HUES64 (cell line): ENCODE data around the gene FDXR.

Experiments used
- H3K27ac ChIP-seq: 2 replicates; pipeline ENCODE4 v1.7.0; 2013; ENCODE audit warnings: low read depth, low read length, inconsistent platforms
- H3K27me3 ChIP-seq: 2 replicates; pipeline ENCODE4 v1.6.1; 2013; ENCODE audit warnings: mild to moderate bottlenecking, low read length; ENCODE audit not compliant: insufficient read depth
- H3K36me3 ChIP-seq: 2 replicates; pipeline ENCODE4 v1.6.1; 2013; ENCODE audit warnings: mild to moderate bottlenecking, low read length; ENCODE audit not compliant: insufficient read depth
- H3K4me1 ChIP-seq: 2 replicates; pipeline ENCODE4 v1.6.1; 2013; ENCODE audit warnings: mild to moderate bottlenecking, low read length, moderate library complexity; ENCODE audit not compliant: insufficient read depth
- H3K4me3 ChIP-seq: 2 replicates; pipeline ENCODE4 v1.5.1; 2013; ENCODE audit warnings: mild to moderate bottlenecking, low read length, moderate library complexity
- H3K9ac ChIP-seq: 2 replicates; pipeline ENCODE4 v1.6.1; 2013; ENCODE audit warnings: mild to moderate bottlenecking, low read depth, low read length
- H3K9me3 ChIP-seq: 2 replicates; pipeline ENCODE4 v1.6.1; 2013; ENCODE audit warnings: low read depth, low read length; ENCODE audit not compliant: insufficient read depth
- WGBS: fragments of 150-250, 120-280 bp; methylation state at CpG from one replicate; pipeline ENCODE4 v1.1.7; 2013; ENCODE audit warnings: missing lambda C conversion rate; 5-methylcytosine and 5-hydroxymethylcytosine counted together

The FDXR gene

GRCh38 chr17:74840989-74841666 lies 31.7 kb downstream of the FDXR start:
- no peak overlapping the region for H3K27ac ChIP-seq
- peaks cover 13% of the 10 kb centered on the region for H3K4me1 ChIP-seq
- no peak overlapping the region for H3K4me3 ChIP-seq
- 51% methylated on average over 13 of the region's 13 CpGs for WGBS
- no peaks in the 10 kb centered on the region for H3K36me3 ChIP-seq
- H3K9me3 ChIP-seq, result no peaks in the 10 kb centered on the region
- peaks cover 45% of the 10 kb centered on the region for H3K27me3 ChIP-seq
- H3K9ac ChIP-seq, result no peak overlapping the region

GRCh38 chr17:74839990-74840852 lies 32.6 kb downstream of the FDXR start:
- peaks cover 13% of the 10 kb centered on the region for H3K4me1 ChIP-seq
- 54% methylated on average over 6 of the region's 7 CpGs for WGBS
- no peak overlapping the region for H3K27ac ChIP-seq
- H3K9me3 ChIP-seq, result no peaks in the 10 kb centered on the region
- peaks cover 36% of the 10 kb centered on the region for H3K27me3 ChIP-seq
- H3K36me3 ChIP-seq, result no peaks in the 10 kb centered on the region
- H3K9ac ChIP-seq, result no peak overlapping the region
- H3K4me3 ChIP-seq, result no peak overlapping the region

- peaks cover 13% of the 10 kb centered on the region for H3K4me1 ChIP-seq
- H3K36me3 ChIP-seq, result no peaks in the 10 kb centered on the region
- H3K9ac ChIP-seq, result no peak overlapping the region; the same call in 1 of the 2 replicates
- 87% methylated on average over 9 of the region's 9 CpGs for WGBS
- no peak overlapping the region for H3K27ac ChIP-seq
- no peak overlapping the region for H3K4me3 ChIP-seq
- H3K27me3 ChIP-seq, result peaks cover 19% of the 10 kb centered on the region
- no peaks in the 10 kb centered on the region for H3K9me3 ChIP-seq
These were observed 34.5 kb downstream of the FDXR start for GRCh38 chr17:74838274-74838673.

GRCh38 chr17:74836691-74837467 lies 35.9 kb downstream of the FDXR start:
- Histone ChIP-seq H3K9me3 (no peaks in the 10 kb centered on the region), H3K27me3 (peaks cover 5% of the 10 kb centered on the region; the same call in 1 of the 2 replicates), H3K4me1 (peaks cover 13% of the 10 kb centered on the region), H3K27ac (no peak overlapping the region), H3K4me3 (no peak overlapping the region), H3K36me3 (no peaks in the 10 kb centered on the region), H3K9ac (no peak overlapping the region)
- 94% methylated on average over 19 of the region's 19 CpGs for whole genome bisulfite sequencing

GRCh38 chr17:74836191-74836590 lies 36.6 kb downstream of the FDXR start:
- no peak overlapping the region for H3K9ac ChIP-seq
- 95% methylated on average over 26 of the region's 26 CpGs for WGBS

GRCh38 chr17:74833501-74834377 lies 39.1 kb downstream of the FDXR start:
- WGBS, result 81% methylated on average over 16 of the region's 16 CpGs
- H3K4me3 ChIP-seq, result no peak overlapping the region
- no peaks in the 10 kb centered on the region for H3K4me1 ChIP-seq
- H3K9ac ChIP-seq, result 0 out of 2 replicates have a peak overlapping the region, but pooled peaks have one; percentile 20
- no peaks in the 10 kb centered on the region for H3K9me3 ChIP-seq
- no peaks in the 10 kb centered on the region for H3K27me3 ChIP-seq
- H3K36me3 ChIP-seq, result no peaks in the 10 kb centered on the region
- H3K27ac ChIP-seq, result no peak overlapping the region

More at GRCh38 chr17:74836191-74836590, 36.6 kb downstream of the FDXR start:
- Histone ChIP-seq H3K36me3 (no peaks in the 10 kb centered on the region), H3K9me3 (no peaks in the 10 kb centered on the region), H3K4me3 (no peak overlapping the region), H3K27ac (no peak overlapping the region), H3K27me3 (no peaks in the 10 kb centered on the region), H3K4me1 (peaks cover 13% of the 10 kb centered on the region)

GRCh38 chr17:74832421-74832820 lies 40.4 kb downstream of the FDXR start:
- WGBS, result 91% methylated on average over 9 of the region's 9 CpGs
- H3K27ac ChIP-seq, result no peak overlapping the region
- H3K9ac ChIP-seq, result no peak overlapping the region

GRCh38 chr17:74831444-74832146 lies 41.2 kb downstream of the FDXR start:
- Histone ChIP-seq H3K27me3 (no peaks in the 10 kb centered on the region), H3K4me3 (no peak overlapping the region), H3K4me1 (no peaks in the 10 kb centered on the region), H3K9me3 (no peaks in the 10 kb centered on the region), H3K36me3 (no peaks in the 10 kb centered on the region), H3K27ac (no peak overlapping the region), H3K9ac (no peak overlapping the region)
- 92% methylated on average over 22 of the region's 22 CpGs for WGBS

More at GRCh38 chr17:74832421-74832820, 40.4 kb downstream of the FDXR start:
- no peaks in the 10 kb centered on the region for H3K36me3 ChIP-seq
- H3K4me3 ChIP-seq, result no peak overlapping the region
- no peaks in the 10 kb centered on the region for H3K4me1 ChIP-seq
- no peaks in the 10 kb centered on the region for H3K9me3 ChIP-seq
- H3K27me3 ChIP-seq, result no peaks in the 10 kb centered on the region

- no peaks in the 10 kb centered on the region for H3K36me3 ChIP-seq
- H3K27ac ChIP-seq, result no peak overlapping the region
- no peaks in the 10 kb centered on the region for H3K27me3 ChIP-seq
- no peak overlapping the region for H3K9ac ChIP-seq
- 93% methylated on average over 19 of the region's 19 CpGs for WGBS
- H3K4me3 ChIP-seq, result no peak overlapping the region
- no peaks in the 10 kb centered on the region for H3K9me3 ChIP-seq
- H3K4me1 ChIP-seq, result no peaks in the 10 kb centered on the region
These were observed 41.9 kb downstream of the FDXR start for GRCh38 chr17:74830861-74831260.

- Histone ChIP-seq H3K9ac (no peak overlapping the region), H3K27ac (no peak overlapping the region), H3K4me1 (no peaks in the 10 kb centered on the region), H3K4me3 (no peak overlapping the region), H3K9me3 (no peaks in the 10 kb centered on the region), H3K36me3 (no peaks in the 10 kb centered on the region), H3K27me3 (no peaks in the 10 kb centered on the region)
- 93% methylated on average over 11 of the region's 11 CpGs for WGBS
These were observed 45.0 kb downstream of the FDXR start for GRCh38 chr17:74827800-74828199.
